GM23248 (cell line): Measurements from ENCODE around the gene ADAM8.

ENCODE experiments used
- EZH2 ChIP-seq: fragments of 200-600 bp; sonication (generic); IDR thresholded peaks from 2 replicates; pipeline ENCODE4 v1.6.1; 2018; ENCODE audit warnings: antibody characterized with exemption, mild to moderate bottlenecking; ENCODE audit not compliant: insufficient read depth, poor library complexity, severe bottlenecking
- EZH2phosphoT487 ChIP-seq: fragments of 200-600 bp; sonication (generic); IDR thresholded peaks from 2 replicates; pipeline ENCODE4 v1.6.1; 2018; ENCODE audit warnings: antibody characterized with exemption, moderate library complexity, mild to moderate bottlenecking, low read depth; ENCODE audit not compliant: insufficient read depth

- no peak for TF ChIP-seq EZH2
- no peak for TF ChIP-seq EZH2phosphoT487
Observed at GRCh38 chr10:133267293-133267692, 9.4 kb downstream of the ADAM8 start.
